GM12878 (cell line): Measurements from ENCODE around the gene CELF6. TPM values are rescaled to one million over a fixed set of nuclear protein-coding genes. Genes with fewer than 3 reads are reported as not detected.

Experiments
- ATAC-seq: fragments of 200-7000 bp; cut with Tn5 transposase; 3 replicates; pipeline ENCODE4 v1.9.1; 2020; ENCODE audit warnings: mild to moderate bottlenecking, moderate library complexity
- BruUV-seq: library from RNA; stranded (reverse); fragments of 400-500 nt; replicated peaks from 2 replicates; lab custom pipeline; 2021; lab: Mats Ljungman, UMichigan
- CTCF ChIA-PET: fragments of 300-600 bp; sonication (Branson Sonifier 250); formaldehyde crosslinking; extraction: SDS; loops from one replicate; lab custom pipeline; 2021; ENCODE audit warnings: inconsistent platforms; lab: Yijun Ruan, JAX
- POLR2A ChIA-PET: fragments of 350-600 bp; formaldehyde crosslinking; extraction: SDS; loops from one replicate; lab custom pipeline; 2021; ENCODE audit warnings: inconsistent platforms; lab: Charles Lee
- RAD21 ChIA-PET: fragments of 300-600 bp; sonication (Branson Sonifier 250); formaldehyde crosslinking; loops from one replicate; lab custom pipeline; 2023; ENCODE audit warnings: antibody characterized with exemption; ENCODE audit not compliant: unreplicated experiment; lab: Charles Lee
- SMC1A ChIA-PET: fragments of 300-600 bp; sonication (Branson Sonifier 250); formaldehyde crosslinking; loops from one replicate; lab custom pipeline; 2023; ENCODE audit not compliant: unreplicated experiment, uncharacterized antibody; lab: Charles Lee
- DNase-seq: peaks from one replicate; pipeline ENCODE4 v3.0.0-alpha.2; 2011; ENCODE audit warnings: low read depth, low spot score
- FAIRE-seq: peaks from 3 replicates; lab custom pipeline; 2011; peaks lifted over from hg19 to GRCh38; lab: Jason Lieb, UNC
- H2AFZ ChIP-seq: 2 replicates; pipeline ENCODE4 v1.6.0; 2011; ENCODE audit warnings: low read depth, low read length, control low read depth; ENCODE audit not compliant: control insufficient read depth
- H3K27ac ChIP-seq: 2 replicates; pipeline ENCODE4 v1.5.1; 2011; ENCODE audit warnings: control low read depth; ENCODE audit not compliant: control insufficient read depth, insufficient read depth
- H3K27me3 ChIP-seq, 2 experiments: replicated peaks in 1 of 2; 2 replicates each; pipeline versions ENCODE4 v1.6.0 to v1.6.1; 2011; ENCODE audit warnings: low read length in 1 of 2; ENCODE audit not compliant: control insufficient read depth in 2 of 2, insufficient read depth in 2 of 2
- H3K36me3 ChIP-seq, 2 experiments: 2 replicates each; pipeline ENCODE4 v1.5.1; 2011; ENCODE audit warnings: low read length in 1 of 2; ENCODE audit not compliant: control insufficient read depth in 2 of 2, insufficient read depth in 2 of 2
- H3K4me1 ChIP-seq: 2 replicates; pipeline ENCODE4 v1.6.1; 2011; ENCODE audit warnings: mild to moderate bottlenecking, low read length, moderate library complexity, mixed read lengths; ENCODE audit not compliant: control insufficient read depth, insufficient read depth
- H3K4me2 ChIP-seq: 2 replicates; pipeline ENCODE4 v1.6.0; 2011; ENCODE audit warnings: control low read depth; ENCODE audit not compliant: control insufficient read depth, insufficient read depth
- H3K4me3 ChIP-seq: fragments of 200-600 bp; sonication (generic); 2 replicates; pipeline ENCODE4 v1.5.1; 2016
- H3K79me2 ChIP-seq: 2 replicates; pipeline ENCODE4 v1.6.0; 2011; ENCODE audit warnings: low read length; ENCODE audit not compliant: control insufficient read depth, insufficient read depth
- H3K9ac ChIP-seq: 2 replicates; pipeline ENCODE4 v1.8.0; 2011; ENCODE audit warnings: low read length, control low read depth, mixed read lengths; ENCODE audit not compliant: control insufficient read depth, insufficient read depth
- H3K9me3 ChIP-seq: replicated peaks from 3 replicates; pipeline ENCODE4 v1.5.1; 2011; ENCODE audit warnings: mild to moderate bottlenecking, low read length; ENCODE audit not compliant: control insufficient read depth, insufficient read depth
- H4K20me1 ChIP-seq: 2 replicates; pipeline ENCODE4 v1.6.0; 2011; ENCODE audit not compliant: control insufficient read depth, insufficient read depth
- ATF7 ChIP-seq: fragments of 450-650 bp; IDR thresholded peaks from 2 replicates; pipeline ENCODE4 v1.6.1; 2016; ENCODE audit warnings: low read depth, mild to moderate bottlenecking
- CEBPB ChIP-seq, 2 experiments: fragments of 150-350 bp in 1 of 2; IDR thresholded peaks; 2 replicates each; pipeline ENCODE4 v1.6.1; 2012 to 2014; ENCODE audit warnings: low read depth in 2 of 2, low read length in 2 of 2, borderline replicate concordance in 1 of 2, inconsistent platforms in 1 of 2
- CREM ChIP-seq: IDR thresholded peaks from 2 replicates; pipeline ENCODE4 v1.6.1; 2014; ENCODE audit warnings: antibody characterized with exemption, low read depth
- DPF2 ChIP-seq: fragments of 450-650 bp; IDR thresholded peaks from 2 replicates; pipeline ENCODE4 v1.6.1; 2017; ENCODE audit warnings: mild to moderate bottlenecking
- FOXM1 ChIP-seq: IDR thresholded peaks from 2 replicates; pipeline ENCODE4 v1.6.1; 2012; ENCODE audit warnings: low read depth, mild to moderate bottlenecking, inconsistent platforms, low read length, moderate library complexity
- HCFC1 ChIP-seq: fragments of 150-350 bp; IDR thresholded peaks from 2 replicates; pipeline ENCODE4 v1.6.1; 2014; ENCODE audit warnings: low read length
- HDGF ChIP-seq: fragments of 450-650 bp; IDR thresholded peaks from 2 replicates; pipeline ENCODE4 v1.6.1; 2016; ENCODE audit warnings: antibody characterized with exemption
- KDM1A ChIP-seq: fragments of 200-600 bp; sonication (generic); IDR thresholded peaks from 2 replicates; pipeline ENCODE4 v1.6.1; 2016; ENCODE audit warnings: borderline replicate concordance
- MTA3 ChIP-seq: IDR thresholded peaks from 2 replicates; pipeline ENCODE4 v1.6.1; 2012; ENCODE audit warnings: low read length, inconsistent platforms, borderline replicate concordance
- MXI1 ChIP-seq: fragments of 150-350 bp; IDR thresholded peaks from 2 replicates; pipeline ENCODE4 v1.6.1; 2011; ENCODE audit warnings: low read depth, mild to moderate bottlenecking, inconsistent platforms, low read length, improper control_type of control experiment
- NKRF ChIP-seq: fragments of 450-650 bp; conservative IDR thresholded peaks from 2 replicates; pipeline ENCODE4 v1.6.1; 2017; ENCODE audit warnings: mild to moderate bottlenecking, moderate library complexity
- PKNOX1 ChIP-seq: fragments of 450-650 bp; IDR thresholded peaks from 2 replicates; pipeline ENCODE4 v1.6.1; 2016; ENCODE audit warnings: mild to moderate bottlenecking
- POU2F2 ChIP-seq: IDR thresholded peaks from 3 replicates; pipeline ENCODE4 v1.6.1; 2011; ENCODE audit warnings: low read depth, mild to moderate bottlenecking, low read length, borderline replicate concordance
- RUNX3 ChIP-seq: IDR thresholded peaks from 2 replicates; pipeline ENCODE4 v1.6.1; 2012; ENCODE audit warnings: low read length, inconsistent platforms
- TCF3 ChIP-seq: IDR thresholded peaks from 2 replicates; pipeline ENCODE4 v1.6.1; 2012; ENCODE audit warnings: low read depth, mild to moderate bottlenecking, low read length, borderline replicate concordance; ENCODE audit not compliant: insufficient read depth
- USF1 ChIP-seq: IDR thresholded peaks from 2 replicates; pipeline ENCODE4 v1.6.1; 2011; ENCODE audit warnings: borderline replicate concordance, low read depth, mild to moderate bottlenecking, moderate library complexity, mixed read lengths, low read length; ENCODE audit not compliant: insufficient read depth; ENCODE audit errors: extremely low read length
- ZNF592 ChIP-seq: fragments of 450-650 bp; IDR thresholded peaks from 2 replicates; pipeline ENCODE4 v1.6.1; 2017; ENCODE audit warnings: mild to moderate bottlenecking, moderate library complexity
- WGBS: methylation state at CpG from one replicate; pipeline ENCODE4 v1.1.6; 2016; ENCODE audit warnings: low lambda C conversion rate; ENCODE audit not compliant: insufficient replicate concordance, insufficient coverage; ENCODE audit errors: missing lambda C conversion rate; 5-methylcytosine and 5-hydroxymethylcytosine counted together
- in situ Hi-C: fragments of 300-500 bp; cut with MboI; formaldehyde crosslinking; loops from 9 replicates; pipeline ENCODE4 v1.14.3; 2018; ENCODE audit warnings: mixed read lengths
- intact Hi-C: fragments of 100-400 bp; cut with micrococcal nuclease; formaldehyde crosslinking; loops from one replicate; pipeline ENCODE4 v1.14.2; 2022; ENCODE audit not compliant: unreplicated experiment
- polyA plus RNA-seq, 11 experiments: library from polyadenylated mRNA; depleted of rRNA in 4 of 11; unstranded in 6 of 11; stranded (reverse) in 5 of 11; fragments of >200 nt; fragmentation: Nextera tagmentation in 4 of 11; fragmentation: Illumina TruSeq in 1 of 11; extraction: Ambion mirVana in 4 of 11; extraction: Trizol in 1 of 11; gene quantifications; 1 replicate in 1 of 11; 2 replicates in 10 of 11; pipeline versions ENCODE4 v1.2.1 to v1.2.3, GENCODE V29; 2011 to 2016; ENCODE audit warnings: inconsistent platforms in 2 of 11, missing spikeins in 2 of 11, low read depth in 1 of 11
- total RNA-seq, 4 experiments: library from RNA; depleted of rRNA in 3 of 4; stranded (reverse); fragments of >200 nt in 3 of 4; fragmentation: Illumina TruSeq in 1 of 4; extraction: Trizol in 1 of 4; gene quantifications; 2 replicates each; pipeline versions ENCODE4 v1.2.1 to v1.2.3, GENCODE V29; 2013 to 2021

CELF6 gene
- total and polyA plus RNA-seq, 10 of the 15 experiments (the other 5 are each of a cell fraction or from before 2014, with no cell fraction given) = 0.06 to 0.54 (median 0.23) TPM; not detected in 1

GRCh38 chr15:72365844-72366243, 45.9 kb upstream of the CELF6 start:
- SMC1A ChIA-PET = interaction anchor here (0.6 to 1.6 kb wide), 3 partner anchors 10 to 356 kb away, joined by 3 to 7 read pairs (median 3); partner anchors contain the start of gene HEXA
- peak; percentile 90 for ATAC-seq
- no peak for TF ChIP-seq MXI1
- TF ChIP-seq HCFC1 = no peak
- no peak for TF ChIP-seq NKRF
- no peak for TF ChIP-seq ZNF592
- TF ChIP-seq CEBPB (IDR thresholded peaks at IDR 0.05; ENCODE audit: borderline replicate concordance in 1 of 2, low read depth in 2 of 2, low read length in 2 of 2) = no peak
- TF ChIP-seq KDM1A = no peak
- no peak for TF ChIP-seq USF1
- peak; percentile 50; the same call in 1 of the 2 replicates for TF ChIP-seq CREM
- TF ChIP-seq HDGF = no peak
- peak; percentile 52; the same call in 1 of the 2 replicates for TF ChIP-seq ATF7
- TF ChIP-seq PKNOX1 = no peak
- TF ChIP-seq TCF3 = no peak
- 0 out of 2 replicates have a peak, but pooled peaks have one; percentile 61 for TF ChIP-seq MTA3
- TF ChIP-seq POU2F2 = no peak
- TF ChIP-seq DPF2 = no peak
- peak; percentile 94 for TF ChIP-seq RUNX3
- TF ChIP-seq FOXM1 = peak; percentile 70

More at GRCh38 chr15:72365844-72366243, 45.9 kb upstream of the CELF6 start:
- Histone ChIP-seq H3K9me3 (no peaks in the 10 kb centered on the region; the same call in 2 of the 3 replicates), H3K79me2 (peaks cover 16% of the 10 kb centered on the region), H3K4me1 (peaks cover 19% of the 10 kb centered on the region), H2AFZ (no peak overlapping the region), H3K27ac (peak overlapping the region; percentile 58), H3K36me3 (peaks cover 0 to 3% of the 10 kb centered on the region in 2 experiments; a peak in 3 of 4 replicates), H4K20me1 (no peaks in the 10 kb centered on the region), H3K9ac (no peak overlapping the region), H3K27me3 (no peaks in the 10 kb centered on the region), H3K4me2 (peak overlapping the region; percentile 33), H3K4me3 (no peak overlapping the region)
- ChIA-PET POLR2A (interaction anchor here (0.6 to 0.7 kb wide), 2 partner anchors 26 to 127 kb away, joined by 3 to 4 read pairs; no protein-coding TSS in a partner anchor), RAD21 (interaction anchor here (1.2 kb wide), 1 partner anchor 52 kb away, joined by 4 read pairs; no protein-coding TSS in a partner anchor), CTCF (interaction anchor here (1.1 kb wide), 1 partner anchor 16 kb away, joined by 4 read pairs; no protein-coding TSS in a partner anchor)
- intact Hi-C loops (no loop called here), in situ Hi-C loops (no loop called here)
- FAIRE-seq = peak; percentile 73
- DNase-seq = peak; percentile 68
- WGBS = 0% methylated on average over 1 of the region's 1 CpG
- no TSS peak for BruUV-seq
